Ovary (tissue), 9 donors: ENCODE measurements around the gene HTRA1. TPM values are rescaled to one million over a fixed set of nuclear protein-coding genes. Genes with fewer than 3 reads are reported as not detected.
A peak's percentile ranks its signal among the peaks of the same experiment; 100 is the strongest.

Experiments
- DNase-seq, 5 donors: peaks; one replicate each; pipeline ENCODE4 v3.0.0-alpha.2; 2019 to 2020
- H3K27ac ChIP-seq, 2 donors: fragments of 200-600 bp; one replicate each; pipeline versions ENCODE4 v1.5.1 to v1.8.0; 2019 to 2022
- H3K27me3 ChIP-seq: fragments of 200-600 bp; one replicate; pipeline ENCODE4 v1.8.0; 2022
- H3K36me3 ChIP-seq: fragments of 200-600 bp; sonication (generic); one replicate; pipeline ENCODE4 v1.5.1; 2019
- H3K4me1 ChIP-seq: one replicate; pipeline ENCODE4 v1.8.1; 2013; ENCODE audit warnings: mild to moderate bottlenecking, moderate library complexity; ENCODE audit not compliant: insufficient read depth
- H3K4me3 ChIP-seq: fragments of 200-600 bp; sonication (generic); one replicate; pipeline ENCODE4 v1.5.1; 2017
- H3K9me3 ChIP-seq, 2 donors: fragments of 200-600 bp in 1 of 2; sonication (generic) in 1 of 2; one replicate each; pipeline versions ENCODE4 v1.5.1 to v1.8.1; 2013 to 2019; ENCODE audit warnings: mild to moderate bottlenecking in 1 of 2, moderate library complexity in 1 of 2
- EP300 ChIP-seq: sonication (generic); formaldehyde crosslinking; IDR thresholded peaks from one replicate; pipeline ENCODE4 v1.6.1; 2017; ENCODE audit warnings: antibody characterized with exemption
- POLR2A ChIP-seq: fragments of 450-650 bp; IDR thresholded peaks from one replicate; pipeline ENCODE4 v1.6.1; 2017; ENCODE audit warnings: antibody characterized with exemption, mild to moderate bottlenecking, moderate library complexity
- WGBS, 3 donors: extraction: QIAGEN DNeasy Blood & Tissue Kit in 1 of 3; methylation state at CpG; one replicate each; pipeline versions ENCODE4 v1.1.5 to v1.1.7; 2013 to 2017; 5-methylcytosine and 5-hydroxymethylcytosine counted together
- intact Hi-C, 4 donors: fragments of 100-400 bp; cut with DNase I; formaldehyde crosslinking; loops; one replicate each; pipeline versions ENCODE4 v1.11.0 to v1.15.1; 2022 to 2023
- polyA plus RNA-seq, 2 donors: library from polyadenylated mRNA; stranded (reverse); fragments of 200-250 nt in 1 of 2; fragments of 350-450 nt in 1 of 2; fragmentation: Illumina TruSeq in 1 of 2; extraction: RNeasy Lipid Tissue Mini Kit (QIAGEN cat#74804) in 1 of 2; gene quantifications; one replicate each; pipeline ENCODE4 v1.2.3, GENCODE V29; 2013 to 2014
- total RNA-seq, 7 donors: library from RNA; depleted of rRNA in 2 of 7; stranded (reverse); fragments of >200 nt in 2 of 7; fragmentation: NEBNext Ultra II Directional in 3 of 7; extraction: Animal tissue kit (Norgen Biotek cat#: 25700) in 3 of 7; gene quantifications; one replicate each; pipeline versions ENCODE4 v1.1.0 to v1.2.4, GENCODE V29; 2016 to 2023
- TF ChIP-seq, protein P1 (sequence below), 3 donors: fragments of 450-650 bp in 2 of 3; fragments of 200-600 bp in 1 of 3; IDR thresholded peaks; one replicate each; pipeline versions ENCODE4 v1.5.1 to v1.8.0; 2016 to 2022; ENCODE audit warnings: antibody characterized with exemption in 3 of 3, mild to moderate bottlenecking in 1 of 3
- donor health status: DM: no; HTN: no; CAD: no; lungs with moderate emphysema.
- donor health status: DM: no; HTN: no; CAD: no.
- donor health status: Bipolar disorder and iron deficiency.
- donor health status: DM: yes; HTN: yes; CAD: no.
- donor health status: DM: no; HTN: no; CAD: no.
- donor health status: DM: yes; HTN: yes; CAD: no.

Gene HTRA1
- total and polyA plus RNA-seq, 9 donors, result 194 to 947 (median 356) TPM

- Histone ChIP-seq H3K9me3 (no peaks in the 10 kb centered on the region), H3K27ac (no peak overlapping the region), H3K4me3 (no peak overlapping the region), H3K4me1 (peaks cover 27% of the 10 kb centered on the region), H3K36me3 (no peaks in the 10 kb centered on the region), H3K27me3 (no peaks in the 10 kb centered on the region)
- intact Hi-C loops, result no loop called here
- no peak for TF ChIP-seq POLR2A
- TF ChIP-seq, protein P1, sequence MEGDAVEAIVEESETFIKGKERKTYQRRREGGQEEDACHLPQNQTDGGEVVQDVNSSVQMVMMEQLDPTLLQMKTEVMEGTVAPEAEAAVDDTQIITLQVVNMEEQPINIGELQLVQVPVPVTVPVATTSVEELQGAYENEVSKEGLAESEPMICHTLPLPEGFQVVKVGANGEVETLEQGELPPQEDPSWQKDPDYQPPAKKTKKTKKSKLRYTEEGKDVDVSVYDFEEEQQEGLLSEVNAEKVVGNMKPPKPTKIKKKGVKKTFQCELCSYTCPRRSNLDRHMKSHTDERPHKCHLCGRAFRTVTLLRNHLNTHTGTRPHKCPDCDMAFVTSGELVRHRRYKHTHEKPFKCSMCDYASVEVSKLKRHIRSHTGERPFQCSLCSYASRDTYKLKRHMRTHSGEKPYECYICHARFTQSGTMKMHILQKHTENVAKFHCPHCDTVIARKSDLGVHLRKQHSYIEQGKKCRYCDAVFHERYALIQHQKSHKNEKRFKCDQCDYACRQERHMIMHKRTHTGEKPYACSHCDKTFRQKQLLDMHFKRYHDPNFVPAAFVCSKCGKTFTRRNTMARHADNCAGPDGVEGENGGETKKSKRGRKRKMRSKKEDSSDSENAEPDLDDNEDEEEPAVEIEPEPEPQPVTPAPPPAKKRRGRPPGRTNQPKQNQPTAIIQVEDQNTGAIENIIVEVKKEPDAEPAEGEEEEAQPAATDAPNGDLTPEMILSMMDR (IDR thresholded peaks at IDR 0.05), result no peak
- TF ChIP-seq EP300, result no peak
- DNase-seq, result no peak
- WGBS, 3 donors, result 79 to 85% (median 79%) methylated on average over 20 of the region's 20 CpGs
Observed at GRCh38 chr10:122494173-122494820, 32.9 kb downstream of the HTRA1 start.

DNA sequence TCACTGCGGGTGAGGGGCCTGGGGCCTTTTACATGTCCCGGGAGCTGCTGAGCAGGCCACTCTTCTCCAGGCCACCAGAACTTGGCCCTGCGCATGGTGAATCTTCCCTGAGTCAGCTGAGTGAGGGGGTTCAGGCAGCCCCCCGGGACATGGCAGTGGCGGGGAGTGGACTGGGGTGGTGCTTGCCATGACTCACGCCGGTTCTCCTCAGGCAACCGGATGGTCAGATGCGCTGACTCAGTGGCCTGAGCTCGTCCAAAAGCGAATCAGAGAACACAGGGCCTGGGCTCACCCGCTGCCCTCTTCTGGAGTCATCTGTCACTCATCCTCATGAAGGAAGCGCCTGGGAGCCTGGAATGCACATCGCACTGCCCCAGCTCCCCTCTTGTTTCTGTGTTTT, 33.5 kb downstream of the HTRA1 start:
- no peak overlapping the region for H3K27ac ChIP-seq
- no peaks in the 10 kb centered on the region for H3K9me3 ChIP-seq
- H3K4me1 ChIP-seq, result peaks cover 29% of the 10 kb centered on the region
- intact Hi-C loops, result loop anchor here in 2 of 4 donors (5.0 kb wide), 1 partner anchor 33 kb away; the partner anchor contains the start of gene HTRA1 (in 2 of the 2)
- H3K36me3 ChIP-seq, result no peaks in the 10 kb centered on the region
- peak in 1 of 5 donors; percentile 47 for DNase-seq
- TF ChIP-seq POLR2A (no peak), EP300 (no peak)
- TF ChIP-seq, protein P1 (IDR thresholded peaks at IDR 0.05), result no peak
- WGBS, 3 donors, result 81 to 89% (median 84%) methylated on average over 14 of the region's 14 CpGs
- H3K27me3 ChIP-seq, result no peaks in the 10 kb centered on the region
- no peak overlapping the region for H3K4me3 ChIP-seq

GRCh38 chr10:122495406-122496340, 34.3 kb downstream of the HTRA1 start:
- peak in 1 of 5 donors; percentile 44 for DNase-seq
- TF ChIP-seq POLR2A (no peak), EP300 (no peak)
- TF ChIP-seq, protein P1 (IDR thresholded peaks at IDR 0.05), result no peak
- intact Hi-C loops, result loop anchor here in 2 of 4 donors (5.0 kb wide), 1 partner anchor 33 kb away; the partner anchor contains the start of gene HTRA1 (in 2 of the 2)

DNA sequence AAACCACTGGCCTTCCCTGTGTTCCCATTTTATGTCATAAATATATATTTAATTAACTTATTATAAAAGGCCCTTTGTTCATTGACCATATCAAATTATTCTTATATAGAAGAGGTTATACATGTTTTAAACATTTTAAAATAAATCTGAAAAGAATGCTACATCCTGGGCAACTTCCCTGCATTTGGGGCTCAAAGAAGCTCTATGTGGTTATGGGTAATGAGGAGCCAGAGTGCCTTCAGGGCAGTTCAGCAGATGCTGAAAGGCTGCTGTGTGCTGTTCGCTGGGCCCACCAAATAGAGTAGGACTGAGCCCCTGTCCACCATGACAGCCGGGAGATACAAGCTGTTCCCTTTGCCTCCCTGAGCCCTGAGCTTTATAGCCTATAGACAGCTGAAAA, 35.9 kb downstream of the HTRA1 start:
- Histone ChIP-seq H3K9me3 (no peaks in the 10 kb centered on the region), H3K36me3 (no peaks in the 10 kb centered on the region), H3K4me1 (peaks cover 20% of the 10 kb centered on the region), H3K27me3 (no peaks in the 10 kb centered on the region), H3K4me3 (no peak overlapping the region), H3K27ac (no peak overlapping the region)
- WGBS, 3 donors, result 95 to 100% (median 98%) methylated on average over 2 of the region's 2 CpGs
- TF ChIP-seq EP300 (no peak), POLR2A (no peak)
- TF ChIP-seq, protein P1 (IDR thresholded peaks at IDR 0.05), result no peak
- DNase-seq, result peak in 1 of 5 donors; percentile 3
- intact Hi-C loops, result loop anchor here in 2 of 4 donors (5.0 kb wide), 1 partner anchor 35 kb away; the partner anchor contains the start of gene HTRA1 (in 2 of the 2)

More at GRCh38 chr10:122495406-122496340, 34.3 kb downstream of the HTRA1 start:
- no peaks in the 10 kb centered on the region for H3K36me3 ChIP-seq
- peaks cover 27% of the 10 kb centered on the region for H3K4me1 ChIP-seq
- H3K4me3 ChIP-seq, result no peak overlapping the region
- WGBS, 3 donors, result 51 to 61% (median 56%) methylated on average over 12 of the region's 12 CpGs
- H3K27me3 ChIP-seq, result no peaks in the 10 kb centered on the region
- peak overlapping the region in 1 of 2 donors; percentile 5 for H3K27ac ChIP-seq
- H3K9me3 ChIP-seq, result no peaks in the 10 kb centered on the region
